DMS53 treated with DMSO at 0.1 percent for 48 hours (cell line): ENCODE measurements around the gene IL17B.

Experiments used
- DNase-seq: peaks from one replicate; lab custom pipeline; 2025; ENCODE audit not compliant: unreplicated experiment; lab: John Stamatoyannopoulos, UW

Gene IL17B

GRCh38 chr5:149325166-149325735 is 53.8 kb downstream of the IL17B start:
- no peak for DNase-seq

GRCh38 chr5:149324641-149325040 is 54.5 kb downstream of the IL17B start:
- no peak for DNase-seq
